22Rv1 (cell line): Measurements from ENCODE around the gene AAGAB.

ENCODE experiments used
- ZFX ChIP-seq: fragments of 450-650 bp; IDR thresholded peaks from 2 replicates; pipeline ENCODE4 v1.6.1; 2017; ENCODE audit warnings: antibody characterized with exemption, borderline replicate concordance
- TF ChIP-seq, protein P1 (sequence below): fragments of 450-650 bp; IDR thresholded peaks from 2 replicates; pipeline ENCODE4 v1.5.1; 2017; ENCODE audit warnings: mild to moderate bottlenecking

GRCh38 chr15:67224889-67225288, 29.6 kb downstream of the AAGAB start:
- TF ChIP-seq, protein P1, sequence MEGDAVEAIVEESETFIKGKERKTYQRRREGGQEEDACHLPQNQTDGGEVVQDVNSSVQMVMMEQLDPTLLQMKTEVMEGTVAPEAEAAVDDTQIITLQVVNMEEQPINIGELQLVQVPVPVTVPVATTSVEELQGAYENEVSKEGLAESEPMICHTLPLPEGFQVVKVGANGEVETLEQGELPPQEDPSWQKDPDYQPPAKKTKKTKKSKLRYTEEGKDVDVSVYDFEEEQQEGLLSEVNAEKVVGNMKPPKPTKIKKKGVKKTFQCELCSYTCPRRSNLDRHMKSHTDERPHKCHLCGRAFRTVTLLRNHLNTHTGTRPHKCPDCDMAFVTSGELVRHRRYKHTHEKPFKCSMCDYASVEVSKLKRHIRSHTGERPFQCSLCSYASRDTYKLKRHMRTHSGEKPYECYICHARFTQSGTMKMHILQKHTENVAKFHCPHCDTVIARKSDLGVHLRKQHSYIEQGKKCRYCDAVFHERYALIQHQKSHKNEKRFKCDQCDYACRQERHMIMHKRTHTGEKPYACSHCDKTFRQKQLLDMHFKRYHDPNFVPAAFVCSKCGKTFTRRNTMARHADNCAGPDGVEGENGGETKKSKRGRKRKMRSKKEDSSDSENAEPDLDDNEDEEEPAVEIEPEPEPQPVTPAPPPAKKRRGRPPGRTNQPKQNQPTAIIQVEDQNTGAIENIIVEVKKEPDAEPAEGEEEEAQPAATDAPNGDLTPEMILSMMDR = no peak
- TF ChIP-seq ZFX = no peak
